Mucosa of gallbladder (tissue), 1 donor: Measurements from ENCODE around the gene BIRC6. TPM values are rescaled to one million over a fixed set of nuclear protein-coding genes. Genes with fewer than 3 reads are reported as not detected.
"Not testable (repeated sequence)": the region's sequence is repeated elsewhere in the genome, so short reads cannot be mapped to it uniquely, and the experiment has no call there.

ENCODE experiments used
- DNase-seq: peaks from one replicate; pipeline ENCODE4 v3.0.0-alpha.2; 2020; ENCODE audit warnings: low spot score
- total RNA-seq: library from RNA; stranded (reverse); gene quantifications from one replicate; pipeline ENCODE4 v1.2.1, GENCODE V29; 2021
- donor health status: DM: no; HTN: no; CAD: no.

BIRC6 gene
- total RNA-seq, 1 donor from 2014 or later, result 85.8 TPM

- no peak for DNase-seq
These were observed 146.1 kb downstream of the BIRC6 start for GRCh38 chr2:32502941-32503340.

GRCh38 chr2:32504877-32505478 is 148.2 kb downstream of the BIRC6 start:
- DNase-seq, result no peak

GRCh38 chr2:32506446-32506845 is 149.6 kb downstream of the BIRC6 start:
- DNase-seq, result no peak

- DNase-seq, result no peak
These were observed 158.1 kb downstream of the BIRC6 start for GRCh38 chr2:32514946-32515345.

GRCh38 chr2:32516567-32516966 is 159.7 kb downstream of the BIRC6 start:
- no peak for DNase-seq

GRCh38 chr2:32522770-32523169 is 165.9 kb downstream of the BIRC6 start:
- DNase-seq, result no peak

GRCh38 chr2:32523686-32524085 is 166.9 kb downstream of the BIRC6 start:
- no peak for DNase-seq

GRCh38 chr2:32532341-32532740 is 175.5 kb downstream of the BIRC6 start:
- DNase-seq, result no peak

GRCh38 chr2:32532961-32533360 is 176.1 kb downstream of the BIRC6 start:
- no peak for DNase-seq

GRCh38 chr2:32534831-32535230 is 178.0 kb downstream of the BIRC6 start:
- no peak for DNase-seq

- no peak for DNase-seq
These were observed 181.9 kb downstream of the BIRC6 start for GRCh38 chr2:32538735-32539134.

GRCh38 chr2:32552483-32552882 is 195.7 kb downstream of the BIRC6 start:
- not testable (repeated sequence) for DNase-seq

- DNase-seq, result no peak
These were observed 197.1 kb downstream of the BIRC6 start for GRCh38 chr2:32553829-32554432.

GRCh38 chr2:32558492-32558891 is 201.7 kb downstream of the BIRC6 start:
- DNase-seq, result no peak

- peak; percentile 50 for DNase-seq
These were observed 202.3 kb downstream of the BIRC6 start for GRCh38 chr2:32559136-32559535.

GRCh38 chr2:32562906-32563305 is 206.1 kb downstream of the BIRC6 start:
- no peak for DNase-seq

- DNase-seq, result no peak
These were observed 207.7 kb downstream of the BIRC6 start for GRCh38 chr2:32564417-32565035.

- no peak for DNase-seq
These were observed 209.1 kb downstream of the BIRC6 start for GRCh38 chr2:32565902-32566301.

GRCh38 chr2:32572030-32572429 is 215.2 kb downstream of the BIRC6 start:
- no peak for DNase-seq

GRCh38 chr2:32572737-32573136 is 215.9 kb downstream of the BIRC6 start:
- DNase-seq, result no peak

- DNase-seq, result no peak
These were observed 235.0 kb downstream of the BIRC6 start for GRCh38 chr2:32591669-32592463.

- DNase-seq, result no peak
These were observed 237.8 kb downstream of the BIRC6 start for GRCh38 chr2:32594573-32594972.

- DNase-seq, result no peak
These were observed 254.5 kb downstream of the BIRC6 start for GRCh38 chr2:32611366-32611765.
